A673 (cell line): ENCODE measurements around the gene DGKH. TPM values are rescaled to one million over a fixed set of nuclear protein-coding genes. Genes with fewer than 3 reads are reported as not detected.

Experiments used
- BruUV-seq: library from RNA; stranded (reverse); fragments of 400-500 nt; replicated peaks from 2 replicates; lab custom pipeline; 2021; lab: Mats Ljungman, UMichigan
- CTCF ChIA-PET: fragments of 300-600 bp; sonication (Branson Sonifier 250); formaldehyde crosslinking; loops from one replicate; lab custom pipeline; 2022; ENCODE audit warnings: antibody characterized with exemption; lab: Charles Lee
- POLR2A ChIA-PET: fragments of 300-600 bp; sonication (Branson Sonifier 250); formaldehyde crosslinking; loops from one replicate; lab custom pipeline; 2022; ENCODE audit warnings: antibody characterized with exemption; ENCODE audit not compliant: low non-redundant PET; lab: Charles Lee
- DNase-seq: peaks from one replicate; pipeline ENCODE4 v3.0.0-alpha.2; 2015; ENCODE audit warnings: low spot score
- H3K27ac ChIP-seq: fragments of 200-600 bp; sonication (generic); 2 replicates; pipeline ENCODE4 v1.5.1; 2016; ENCODE audit warnings: mixed run types, low read depth, mild to moderate bottlenecking, mixed read lengths, antibody characterized with exemption, low read length; ENCODE audit not compliant: poor library complexity, severe bottlenecking
- H3K27me3 ChIP-seq: fragments of 200-600 bp; sonication (generic); replicated peaks from 2 replicates; pipeline ENCODE4 v1.6.1; 2017; ENCODE audit warnings: mixed run types, low read depth, mild to moderate bottlenecking, mixed read lengths, antibody characterized with exemption, low read length; ENCODE audit not compliant: insufficient read depth, poor library complexity
- H3K36me3 ChIP-seq: fragments of 200-600 bp; sonication (generic); 2 replicates; pipeline ENCODE4 v1.6.1; 2016; ENCODE audit warnings: mixed run types, mild to moderate bottlenecking, mixed read lengths, antibody characterized with exemption, low read length; ENCODE audit not compliant: insufficient read depth, poor library complexity, severe bottlenecking
- H3K4me1 ChIP-seq: fragments of 200-600 bp; sonication (generic); 2 replicates; pipeline ENCODE4 v1.6.1; 2017; ENCODE audit warnings: mixed run types, mild to moderate bottlenecking, mixed read lengths, antibody characterized with exemption, low read length; ENCODE audit not compliant: insufficient read depth, poor library complexity, severe bottlenecking
- H3K4me3 ChIP-seq: fragments of 200-600 bp; sonication (generic); 2 replicates; pipeline ENCODE4 v1.5.1; 2016; ENCODE audit warnings: low read depth, mixed run types, mild to moderate bottlenecking, mixed read lengths, low read length; ENCODE audit not compliant: poor library complexity, severe bottlenecking
- H3K9me3 ChIP-seq: fragments of 200-600 bp; sonication (generic); 2 replicates; pipeline ENCODE4 v1.6.1; 2016; ENCODE audit warnings: mixed run types, low read depth, mild to moderate bottlenecking, mixed read lengths, antibody characterized with exemption, low read length; ENCODE audit not compliant: poor library complexity, severe bottlenecking
- CTCF ChIP-seq: fragments of 300-800, 200-600 bp; sonication (generic); conservative IDR thresholded peaks from 2 replicates; pipeline ENCODE4 v1.5.1; 2017; ENCODE audit warnings: low read depth, mild to moderate bottlenecking, antibody characterized with exemption, low read length, moderate library complexity, mixed read lengths
- EZH2 ChIP-seq: fragments of 200-600 bp; sonication (generic); IDR thresholded peaks from 2 replicates; pipeline ENCODE4 v1.6.1; 2017; ENCODE audit warnings: borderline replicate concordance, low read depth, mild to moderate bottlenecking, mixed read lengths, antibody characterized with exemption, low read length; ENCODE audit not compliant: poor library complexity, severe bottlenecking
- intact Hi-C: fragments of 100-400 bp; cut with micrococcal nuclease; formaldehyde crosslinking; loops from one replicate; pipeline ENCODE4 v1.10.0; 2022; ENCODE audit not compliant: unreplicated experiment
- total RNA-seq: library from RNA; stranded (reverse); gene quantifications from 2 replicates; pipeline ENCODE4 v1.2.3, GENCODE V29; 2021

Gene DGKH
- total RNA-seq, 1 experiment from 2014 or later: 13.8 TPM

- Histone ChIP-seq H3K4me1 (no peaks in the 10 kb centered on the region), H3K27me3 (no peaks in the 10 kb centered on the region), H3K36me3 (no peaks in the 10 kb centered on the region), H3K4me3 (no peak overlapping the region), H3K9me3 (no peaks in the 10 kb centered on the region), H3K27ac (no peak overlapping the region)
- intact Hi-C loops: no loop called here
- CTCF ChIA-PET: no interaction called here
- TF ChIP-seq EZH2 (no peak), CTCF (no peak)
- no TSS peak for BruUV-seq
- no peak for DNase-seq
- POLR2A ChIA-PET: no interaction called here
Measured at GRCh38 chr13:42054798-42055499, 6.5 kb downstream of the DGKH start.

GRCh38 chr13:42055500-42056085 is 7.1 kb downstream of the DGKH start:
- Histone ChIP-seq H3K27ac (no peak overlapping the region), H3K4me3 (no peak overlapping the region), H3K4me1 (no peaks in the 10 kb centered on the region), H3K36me3 (no peaks in the 10 kb centered on the region), H3K27me3 (no peaks in the 10 kb centered on the region), H3K9me3 (no peaks in the 10 kb centered on the region)
- intact Hi-C loops: no loop called here
- POLR2A ChIA-PET: no interaction called here
- no TSS peak for BruUV-seq
- CTCF ChIA-PET: no interaction called here
- no peak for DNase-seq
- TF ChIP-seq EZH2 (no peak), CTCF (no peak)

- CTCF ChIA-PET: no interaction called here
Measured at GRCh38 chr13:42056146-42056545, 7.7 kb downstream of the DGKH start.

More at GRCh38 chr13:42056146-42056545, 7.7 kb downstream of the DGKH start:
- no peak overlapping the region for H3K27ac ChIP-seq
- intact Hi-C loops: no loop called here
- H3K4me3 ChIP-seq: no peak overlapping the region
- H3K27me3 ChIP-seq: no peaks in the 10 kb centered on the region
- H3K36me3 ChIP-seq: no peaks in the 10 kb centered on the region
- DNase-seq: no peak
- no TSS peak for BruUV-seq
- POLR2A ChIA-PET: no interaction called here
- TF ChIP-seq EZH2 (no peak), CTCF (no peak)
- H3K4me1 ChIP-seq: no peaks in the 10 kb centered on the region
- H3K9me3 ChIP-seq: no peaks in the 10 kb centered on the region
